Gastrocnemius medialis (tissue), 4 donors: ENCODE measurements around the gene KRT4. TPM values are rescaled to one million over a fixed set of nuclear protein-coding genes. Genes with fewer than 3 reads are reported as not detected.

Source experiments
- ATAC-seq, 2 donors: fragments of 150-250 bp; one replicate each; pipeline ENCODE4 v1.9.1; 2016
- DNase-seq, 2 donors: peaks; one replicate each; pipeline ENCODE4 v3.0.0-alpha.2; 2019
- H3K27ac ChIP-seq, 4 donors: fragments of 200-600 bp; sonication (generic); 1 replicate in 1 of 4; 2 replicates in 3 of 4; pipeline ENCODE4 v1.5.1; 2016 to 2018; ENCODE audit warnings: mild to moderate bottlenecking in 2 of 4, moderate library complexity in 1 of 4
- H3K27me3 ChIP-seq, 3 donors: fragments of 200-600 bp; sonication (generic) in 2 of 3; 1 replicate in 1 of 3; 2 replicates in 2 of 3; pipeline versions ENCODE4 v1.5.1 to v1.6.0; 2016 to 2019; ENCODE audit warnings: mild to moderate bottlenecking in 1 of 3, moderate library complexity in 1 of 3
- H3K36me3 ChIP-seq, 2 donors: fragments of 200-600 bp; sonication (generic) in 1 of 2; one replicate each; pipeline ENCODE4 v1.5.1; 2017 to 2018
- H3K4me1 ChIP-seq, 2 donors: fragments of 200-600 bp; sonication (generic) in 1 of 2; one replicate each; pipeline ENCODE4 v1.5.1; 2016 to 2017; ENCODE audit warnings: mild to moderate bottlenecking in 2 of 2
- H3K4me3 ChIP-seq, 4 donors: fragments of 200-600 bp; sonication (generic) in 3 of 4; 1 replicate in 1 of 4; 2 replicates in 3 of 4; pipeline ENCODE4 v1.5.1; 2016 to 2019; ENCODE audit warnings: mild to moderate bottlenecking in 2 of 4
- H3K9me3 ChIP-seq, 3 donors: fragments of 200-600 bp; sonication (generic) in 2 of 3; 1 replicate in 1 of 3; 2 replicates in 2 of 3; pipeline ENCODE4 v1.5.1; 2016 to 2019
- CTCF ChIP-seq, 5 experiments: fragments of 450-650 bp in 3 of 5; fragments of 200-600 bp in 2 of 5; sonication (generic) in 2 of 5; IDR thresholded peaks in 4 of 5; conservative IDR thresholded peaks in 1 of 5; 1 replicate in 4 of 5; 2 replicates in 1 of 5; pipeline ENCODE4 v1.5.1; 2016 to 2019; ENCODE audit warnings: antibody characterized with exemption in 5 of 5, mild to moderate bottlenecking in 3 of 5, moderate library complexity in 3 of 5
- POLR2A ChIP-seq, 2 donors: fragments of 450-650 bp; IDR thresholded peaks; one replicate each; pipeline ENCODE4 v1.6.1; 2017; ENCODE audit warnings: antibody characterized with exemption in 2 of 2, mild to moderate bottlenecking in 2 of 2, moderate library complexity in 2 of 2
- in situ Hi-C, 4 donors: fragments of 200-750 bp; cut with MboI; loops; one replicate each; pipeline versions ENCODE4 v1.15.0 to v1.8.0; 2017; ENCODE audit warnings: low sequenced_read_pairs in 4 of 4
- intact Hi-C: fragments of 100-400 bp; cut with DNase I; formaldehyde crosslinking; loops from one replicate; pipeline ENCODE4 v1.15.1; 2023; ENCODE audit warnings: low total_unique reads
- total RNA-seq, 4 donors: library from RNA; depleted of rRNA; stranded (reverse); fragments of >200 nt; gene quantifications; one replicate each; pipeline versions ENCODE4 v1.1.0 to v1.2.3, GENCODE V29; 2016

The KRT4 gene
- total RNA-seq, 4 donors from 2014 or later: not detected

DNA sequence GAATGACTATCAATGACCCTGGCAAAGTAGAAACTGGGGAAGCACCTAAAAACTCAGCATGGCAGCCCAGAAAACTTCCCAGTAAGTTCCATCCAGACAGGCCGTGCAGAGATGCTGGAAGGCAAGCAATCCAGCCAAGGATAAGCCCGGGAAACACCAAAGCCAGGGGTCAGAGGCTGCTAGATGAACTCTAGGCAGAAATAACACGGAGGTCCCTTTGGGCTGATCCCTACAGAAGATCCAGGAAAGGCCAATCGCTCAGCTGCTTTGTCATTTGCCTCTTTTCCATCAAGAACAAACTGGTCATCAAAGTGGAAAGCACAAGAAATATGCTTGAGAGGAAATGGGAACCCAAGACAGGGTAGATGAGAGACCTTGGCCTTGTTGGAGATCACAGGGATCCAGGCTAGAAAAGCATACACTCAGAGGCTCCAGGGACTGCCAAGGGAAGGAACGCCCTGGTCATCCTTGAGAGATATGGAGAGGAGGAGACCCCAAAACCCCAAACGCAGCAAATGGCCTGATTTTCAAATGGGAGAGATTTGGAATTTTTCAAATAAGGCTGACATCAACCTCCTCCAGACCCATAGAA lies 13.7 kb upstream of the KRT4 start:
- intact Hi-C loops (no loop called here), in situ Hi-C loops (no loop called here)
- no peaks in the 10 kb centered on the region for H3K27me3 ChIP-seq
- DNase-seq: no peak
- no peaks in the 10 kb centered on the region for H3K36me3 ChIP-seq
- H3K9me3 ChIP-seq: no peaks in the 10 kb centered on the region
- no peaks in the 10 kb centered on the region for H3K4me1 ChIP-seq
- ATAC-seq: no peak
- H3K27ac ChIP-seq: no peak overlapping the region
- no peak for TF ChIP-seq CTCF (IDR thresholded peaks at IDR 0.05 in 4 of 5, conservative IDR thresholded peaks at IDR 0.05 in 1 of 5)
- no peak overlapping the region for H3K4me3 ChIP-seq

DNA sequence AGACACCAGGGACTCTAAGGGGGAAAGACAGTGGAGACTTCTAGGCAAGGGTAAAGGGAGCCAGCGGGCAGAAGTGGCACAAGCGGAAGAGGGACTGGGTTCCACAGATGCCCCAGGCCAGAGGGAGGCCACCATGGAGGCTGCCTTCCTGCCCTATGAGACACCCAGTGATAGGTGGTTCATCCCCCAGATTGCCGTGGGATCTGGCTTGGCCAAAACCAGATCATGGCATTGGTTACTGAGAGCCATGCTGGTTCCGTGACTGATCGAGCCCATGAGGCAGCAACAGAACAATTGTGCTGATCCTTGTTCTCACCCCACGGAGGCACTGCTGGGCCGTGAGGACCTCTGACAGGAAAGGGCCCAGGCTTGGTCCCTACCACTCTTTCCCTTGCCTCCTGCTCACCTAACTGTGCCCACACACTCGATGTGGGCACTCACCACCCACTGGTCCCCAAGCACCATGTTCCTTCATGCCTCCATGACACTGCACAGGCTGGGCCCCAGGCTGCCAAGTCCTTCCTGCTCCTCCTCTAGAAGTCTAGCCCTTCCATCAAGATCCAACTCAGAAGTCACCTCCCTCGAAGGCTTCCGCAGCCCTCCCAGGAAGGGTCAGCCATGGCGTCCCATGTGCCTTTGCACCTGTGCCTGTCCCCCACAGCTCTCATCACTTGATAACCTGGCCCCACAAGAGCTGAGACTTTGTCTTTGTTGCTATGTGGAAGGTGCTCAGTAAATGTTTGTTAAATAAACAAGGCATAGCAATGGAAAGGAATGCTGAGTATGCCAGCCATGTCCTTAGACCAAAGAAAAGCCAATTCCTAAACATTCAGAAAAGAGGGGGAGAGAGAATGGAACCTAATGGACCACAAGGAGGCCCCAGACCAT lies 12.9 kb upstream of the KRT4 start:
- Histone ChIP-seq H3K4me1 (no peaks in the 10 kb centered on the region), H3K9me3 (no peaks in the 10 kb centered on the region), H3K27me3 (peaks cover 0 to 6% (median 0%) of the 10 kb centered on the region in 3 donors), H3K27ac (no peak overlapping the region), H3K4me3 (no peak overlapping the region), H3K36me3 (no peaks in the 10 kb centered on the region)
- in situ Hi-C loops (no loop called here), intact Hi-C loops (no loop called here)
- ATAC-seq (no peak), DNase-seq (no peak)
- TF ChIP-seq CTCF (IDR thresholded peaks at IDR 0.05 in 4 of 5, conservative IDR thresholded peaks at IDR 0.05 in 1 of 5) (no peak), POLR2A (IDR thresholded peaks at IDR 0.05) (no peak)

GRCh38 chr12:52825961-52826360 lies 12.0 kb upstream of the KRT4 start:
- no peaks in the 10 kb centered on the region for H3K9me3 ChIP-seq
- no peak overlapping the region for H3K27ac ChIP-seq
- no peak for ATAC-seq
- no peak for TF ChIP-seq POLR2A (IDR thresholded peaks at IDR 0.05)
- TF ChIP-seq CTCF (IDR thresholded peaks at IDR 0.05 in 4 of 5, conservative IDR thresholded peaks at IDR 0.05 in 1 of 5): no peak
- H3K4me3 ChIP-seq: no peak overlapping the region
- peaks cover 0 to 6% (median 0%) of the 10 kb centered on the region in 3 donors for H3K27me3 ChIP-seq
- no peak for DNase-seq
- in situ Hi-C loops (no loop called here), intact Hi-C loops (no loop called here)
- H3K36me3 ChIP-seq: no peaks in the 10 kb centered on the region
- H3K4me1 ChIP-seq: no peaks in the 10 kb centered on the region

- DNase-seq: no peak
- Histone ChIP-seq H3K4me3 (no peak overlapping the region), H3K27ac (no peak overlapping the region), H3K9me3 (no peaks in the 10 kb centered on the region), H3K27me3 (peaks cover 0 to 6% (median 2%) of the 10 kb centered on the region in 3 donors), H3K36me3 (no peaks in the 10 kb centered on the region), H3K4me1 (no peaks in the 10 kb centered on the region)
- in situ Hi-C loops: no loop called here
- ATAC-seq: no peak
- TF ChIP-seq CTCF (IDR thresholded peaks at IDR 0.05 in 4 of 5, conservative IDR thresholded peaks at IDR 0.05 in 1 of 5) (no peak), POLR2A (IDR thresholded peaks at IDR 0.05) (no peak)
- intact Hi-C loops: no loop called here
Measured at GRCh38 chr12:52824741-52825410, 11.0 kb upstream of the KRT4 start.
